Stimulated activated CD8-positive, alpha-beta memory T cell treated with anti-CD3 and anti-CD28 coated beads, Interleukin-7, amount 100 ng/mL, for 1 hour (primary cell): Measurements from ENCODE around the gene STC2.

Experiments
- DNase-seq, 2 donors: peaks; one replicate each; pipeline ENCODE4 v3.0.0-alpha.2; 2020; ENCODE audit warnings: low read depth in 2 of 2

STC2 gene

GRCh38 chr5:173268750-173269432 is 59.3 kb downstream of the STC2 start:
- no peak for DNase-seq

GRCh38 chr5:173265433-173265832 is 62.8 kb downstream of the STC2 start:
- no peak for DNase-seq
